HCT116 (cell line): ENCODE results near the gene CMTM2.

ENCODE experiments used
- CTCF ChIP-seq, 3 experiments: fragments of 200-600 bp in 1 of 3; sonication (generic) in 1 of 3; IDR thresholded peaks in 2 of 3; conservative IDR thresholded peaks in 1 of 3; 2 replicates each; pipeline ENCODE4 v1.5.1; 2012 to 2017; ENCODE audit warnings: low read depth in 2 of 3, low read length in 2 of 3, antibody characterized with exemption in 1 of 3, borderline replicate concordance in 1 of 3, control low read depth in 1 of 3, mild to moderate bottlenecking in 1 of 3, mixed read lengths in 1 of 3, mixed run types in 1 of 3, moderate library complexity in 1 of 3; ENCODE audit not compliant: insufficient read depth in 1 of 3
- EZH2 ChIP-seq: fragments of 200-600 bp; sonication (generic); IDR thresholded peaks from 2 replicates; pipeline ENCODE4 v1.6.1; 2017; ENCODE audit warnings: antibody characterized with exemption, mixed run types
- EZH2phosphoT487 ChIP-seq: fragments of 200-600 bp; IDR thresholded peaks from 2 replicates; pipeline ENCODE4 v1.6.1; 2018; ENCODE audit warnings: antibody characterized with exemption, borderline replicate concordance
- MAX ChIP-seq: IDR thresholded peaks from 2 replicates; pipeline ENCODE4 v1.6.1; 2012
- POLR2A ChIP-seq: IDR thresholded peaks from 2 replicates; pipeline ENCODE4 v1.7.0; 2011; ENCODE audit warnings: borderline replicate concordance; ENCODE audit not compliant: insufficient read depth, insufficient read length; ENCODE audit errors: extremely low read depth
- POLR2AphosphoS5 ChIP-seq: IDR thresholded peaks from 2 replicates; pipeline ENCODE4 v1.6.1; 2011; ENCODE audit warnings: mild to moderate bottlenecking, low read depth, low read length, moderate library complexity
- RAD21 ChIP-seq: IDR thresholded peaks from 2 replicates; pipeline ENCODE4 v1.6.1; 2012; ENCODE audit warnings: low read depth, mild to moderate bottlenecking
- REST ChIP-seq: IDR thresholded peaks from 2 replicates; pipeline ENCODE4 v1.6.1; 2012; ENCODE audit warnings: low read depth
- SRF ChIP-seq: IDR thresholded peaks from 2 replicates; pipeline ENCODE4 v1.6.1; 2012; ENCODE audit warnings: low read depth
- YY1 ChIP-seq: IDR thresholded peaks from 2 replicates; pipeline ENCODE4 v1.6.1; 2011; ENCODE audit warnings: low read length, low read depth, moderate library complexity, mild to moderate bottlenecking; ENCODE audit not compliant: insufficient replicate concordance; ENCODE audit errors: extremely low read depth

- no peak for TF ChIP-seq CTCF (IDR thresholded peaks at IDR 0.05 in 2 of 3, conservative IDR thresholded peaks at IDR 0.05 in 1 of 3; ENCODE audit: borderline replicate concordance in 1 of 3, insufficient read depth in 1 of 3, low read depth in 2 of 3, low read length in 2 of 3)
- TF ChIP-seq POLR2A = no peak
- no peak for TF ChIP-seq POLR2AphosphoS5
- no peak for TF ChIP-seq EZH2
- no peak for TF ChIP-seq REST
- TF ChIP-seq RAD21 = no peak
- TF ChIP-seq YY1 = no peak
- TF ChIP-seq MAX = no peak
- no peak for TF ChIP-seq SRF
- TF ChIP-seq EZH2phosphoT487 = no peak
These were observed 36.9 kb upstream of the CMTM2 start for GRCh38 chr16:66542396-66542795.
